Measurements from ENCODE around the gene PHPT1.
"Not testable (repeated sequence)": the region's sequence is repeated elsewhere in the genome, so short reads cannot be mapped to it uniquely, and the experiment has no call there.

Gene PHPT1

DNA sequence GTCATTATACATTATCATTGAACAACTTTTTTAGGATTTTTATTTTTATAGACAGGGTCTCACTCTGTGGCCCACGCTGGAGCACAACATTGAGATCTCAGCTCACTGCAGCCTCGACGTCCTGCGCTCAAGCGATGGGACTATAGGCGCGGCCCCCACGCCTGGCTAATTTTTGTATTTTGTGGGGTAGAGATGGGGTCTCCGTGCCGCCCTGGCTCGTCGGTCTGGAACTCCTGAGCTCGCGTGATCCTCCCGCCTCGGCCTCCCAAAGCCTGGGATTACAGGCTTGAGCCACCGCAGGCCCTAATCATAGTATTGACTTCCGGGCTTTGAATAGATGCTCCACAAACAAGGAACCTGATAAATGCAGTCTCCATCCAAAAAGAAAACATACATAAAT is 18.3 kb downstream of the PHPT1 start:
- no peaks in the 10 kb centered on the region for H3K27me3 ChIP-seq (replicated peaks)
- H3K36me3 ChIP-seq (replicated peaks), result peaks cover 12% of the 10 kb centered on the region
- TF ChIP-seq, protein P1, sequence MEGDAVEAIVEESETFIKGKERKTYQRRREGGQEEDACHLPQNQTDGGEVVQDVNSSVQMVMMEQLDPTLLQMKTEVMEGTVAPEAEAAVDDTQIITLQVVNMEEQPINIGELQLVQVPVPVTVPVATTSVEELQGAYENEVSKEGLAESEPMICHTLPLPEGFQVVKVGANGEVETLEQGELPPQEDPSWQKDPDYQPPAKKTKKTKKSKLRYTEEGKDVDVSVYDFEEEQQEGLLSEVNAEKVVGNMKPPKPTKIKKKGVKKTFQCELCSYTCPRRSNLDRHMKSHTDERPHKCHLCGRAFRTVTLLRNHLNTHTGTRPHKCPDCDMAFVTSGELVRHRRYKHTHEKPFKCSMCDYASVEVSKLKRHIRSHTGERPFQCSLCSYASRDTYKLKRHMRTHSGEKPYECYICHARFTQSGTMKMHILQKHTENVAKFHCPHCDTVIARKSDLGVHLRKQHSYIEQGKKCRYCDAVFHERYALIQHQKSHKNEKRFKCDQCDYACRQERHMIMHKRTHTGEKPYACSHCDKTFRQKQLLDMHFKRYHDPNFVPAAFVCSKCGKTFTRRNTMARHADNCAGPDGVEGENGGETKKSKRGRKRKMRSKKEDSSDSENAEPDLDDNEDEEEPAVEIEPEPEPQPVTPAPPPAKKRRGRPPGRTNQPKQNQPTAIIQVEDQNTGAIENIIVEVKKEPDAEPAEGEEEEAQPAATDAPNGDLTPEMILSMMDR (IDR thresholded peaks at IDR 0.05; ENCODE audit: low read depth, low read length, missing control alignments), result no peak
- H3K4me3 ChIP-seq (ENCODE audit: low read depth, low read length), result no peak overlapping the region
- DNase-seq, result no peak
- no peak overlapping the region for H3K27ac ChIP-seq
- in situ Hi-C loops (cut with HindIII; ENCODE audit: low pct_ligation_motif_present, low sequenced_read_pairs), result no loop called here

- no peak overlapping the region for H3K27ac ChIP-seq
- TF ChIP-seq, protein P1 (IDR thresholded peaks at IDR 0.05; ENCODE audit: low read depth, low read length, missing control alignments), result no peak
- no peak overlapping the region for H3K4me3 ChIP-seq (ENCODE audit: low read depth, low read length)
- in situ Hi-C loops (cut with HindIII; ENCODE audit: low pct_ligation_motif_present, low sequenced_read_pairs), result no loop called here
- no peaks in the 10 kb centered on the region for H3K27me3 ChIP-seq (replicated peaks)
- DNase-seq, result no peak
- peaks cover 8% of the 10 kb centered on the region for H3K36me3 ChIP-seq (replicated peaks)
These were observed 18.7 kb downstream of the PHPT1 start for GRCh38 chr9:136867917-136868316.

DNA sequence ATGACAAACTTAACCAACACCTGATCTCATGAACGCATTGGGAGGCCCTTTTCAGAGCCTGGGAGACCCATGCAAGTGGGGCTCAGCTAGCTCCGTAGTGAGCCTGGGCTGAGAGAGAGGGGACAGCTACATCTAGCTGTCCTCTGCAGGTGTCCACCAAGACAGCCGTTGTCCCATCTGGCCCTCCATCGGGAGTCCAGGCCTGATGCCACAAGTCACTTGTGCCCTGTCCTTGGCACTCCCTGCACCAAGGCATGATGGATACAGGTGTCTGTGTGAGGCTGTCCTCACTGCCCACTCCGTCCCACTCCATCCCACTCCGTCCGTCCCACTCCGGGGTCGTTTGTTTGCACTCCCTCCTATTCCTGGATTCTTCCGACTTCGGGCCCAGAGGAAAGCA is 19.4 kb downstream of the PHPT1 start:
- TF ChIP-seq, protein P1 (IDR thresholded peaks at IDR 0.05; ENCODE audit: low read depth, low read length, missing control alignments), result no peak
- in situ Hi-C loops (cut with HindIII; ENCODE audit: low pct_ligation_motif_present, low sequenced_read_pairs), result no loop called here
- peaks cover 3% of the 10 kb centered on the region for H3K36me3 ChIP-seq (replicated peaks)

DNA sequence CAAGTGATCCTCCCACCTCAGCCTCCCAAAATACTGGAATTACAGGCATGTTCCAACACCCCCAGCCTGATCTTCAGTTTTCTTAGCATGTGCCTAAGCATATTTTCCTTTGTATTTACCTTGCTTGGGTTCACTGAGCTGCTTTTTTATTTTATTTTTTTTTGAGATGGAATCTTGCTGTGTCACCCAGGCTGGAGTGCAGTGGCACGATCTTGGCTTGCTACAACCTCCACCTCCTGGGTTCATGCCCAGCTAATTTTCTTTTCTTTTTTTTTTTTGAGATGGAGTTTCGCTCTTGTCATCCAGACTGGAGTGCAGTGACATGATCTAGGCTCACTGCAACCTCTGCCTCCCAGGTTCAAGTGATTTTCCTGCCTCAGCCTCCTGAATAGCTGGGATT is 20.4 kb downstream of the PHPT1 start:
- in situ Hi-C loops (cut with HindIII; ENCODE audit: low pct_ligation_motif_present, low sequenced_read_pairs); DNase-seq; H3K27ac ChIP-seq; H3K4me3 ChIP-seq (ENCODE audit: low read depth, low read length); H3K27me3 ChIP-seq (replicated peaks); H3K36me3 ChIP-seq (replicated peaks): not testable (repeated sequence)

More for the DNA sequence above, 19.4 kb downstream of the PHPT1 start:
- no peak for DNase-seq
- H3K4me3 ChIP-seq (ENCODE audit: low read depth, low read length), result no peak overlapping the region
- no peaks in the 10 kb centered on the region for H3K27me3 ChIP-seq (replicated peaks)
- no peak overlapping the region for H3K27ac ChIP-seq

DNA sequence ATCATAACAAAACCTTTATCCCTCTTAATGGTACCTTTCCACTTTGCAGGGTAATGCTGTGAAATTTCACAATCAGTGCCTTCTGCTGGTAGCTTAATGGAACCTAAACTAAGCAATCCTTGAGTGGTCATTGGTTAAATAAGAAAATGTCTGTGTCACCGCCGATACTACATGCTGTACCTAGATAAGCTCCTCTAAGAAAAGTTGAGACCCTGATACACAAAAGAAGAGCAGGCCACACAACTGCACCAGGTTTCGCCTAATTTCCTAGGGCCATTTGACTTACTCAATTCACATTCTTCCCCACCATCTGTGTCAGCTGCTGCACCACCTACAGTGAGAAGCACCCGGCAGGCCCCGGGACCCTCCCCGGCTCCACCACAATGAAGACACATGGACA is 25.9 kb downstream of the PHPT1 start:
- TF ChIP-seq, protein P1 (IDR thresholded peaks at IDR 0.05; ENCODE audit: low read depth, low read length, missing control alignments), result no peak
- in situ Hi-C loops (cut with HindIII; ENCODE audit: low pct_ligation_motif_present, low sequenced_read_pairs), result no loop called here
- no peak overlapping the region for H3K4me3 ChIP-seq (ENCODE audit: low read depth, low read length)
- no peak overlapping the region for H3K27ac ChIP-seq
- no peak for DNase-seq
- no peaks in the 10 kb centered on the region for H3K27me3 ChIP-seq (replicated peaks)
- no peaks in the 10 kb centered on the region for H3K36me3 ChIP-seq (replicated peaks)

- Histone ChIP-seq H3K36me3 (replicated peaks) (no peaks in the 10 kb centered on the region), H3K27me3 (replicated peaks) (no peaks in the 10 kb centered on the region), H3K4me3 (ENCODE audit: low read depth, low read length) (no peak overlapping the region), H3K27ac (no peak overlapping the region)
- no peak for DNase-seq
- in situ Hi-C loops (cut with HindIII; ENCODE audit: low pct_ligation_motif_present, low sequenced_read_pairs), result no loop called here
- TF ChIP-seq, protein P1 (IDR thresholded peaks at IDR 0.05; ENCODE audit: low read depth, low read length, missing control alignments), result no peak
These were observed 27.3 kb downstream of the PHPT1 start for GRCh38 chr9:136876476-136876875.
